ENCODE data around the gene PRIMA1.

Gene PRIMA1

GRCh38 chr14:93686268-93686667 lies 102.0 kb downstream of the PRIMA1 start:
- Mint-ChIP-seq H3K4me1 (no peaks in the 10 kb centered on the region), H3K4me3 (no peak overlapping the region), H3K36me3 (ENCODE audit: insufficient read depth) (no peaks in the 10 kb centered on the region), H3K27me3 (peaks cover 76% of the 10 kb centered on the region), H3K9me3 (no peaks in the 10 kb centered on the region), H3K27ac (ENCODE audit: low read depth) (no peak overlapping the region)
- no peak for ATAC-seq (replicated peaks; ENCODE audit: extremely low read depth, poor library complexity, severe bottlenecking)
- DNase-seq (ENCODE audit: low spot score in 2 of 2) = no peak

- no peak overlapping the region for H3K27ac Mint-ChIP-seq (ENCODE audit: low read depth)
- H3K4me3 Mint-ChIP-seq = no peak overlapping the region
- ATAC-seq (replicated peaks; ENCODE audit: extremely low read depth, poor library complexity, severe bottlenecking) (no peak), DNase-seq (ENCODE audit: low spot score in 2 of 2) (no peak)
- peaks cover 1% of the 10 kb centered on the region for H3K36me3 Mint-ChIP-seq (ENCODE audit: insufficient read depth)
- H3K4me1 Mint-ChIP-seq = no peaks in the 10 kb centered on the region
- peaks cover 70% of the 10 kb centered on the region for H3K27me3 Mint-ChIP-seq
- H3K9me3 Mint-ChIP-seq = no peaks in the 10 kb centered on the region
Observed at GRCh38 chr14:93685121-93685895, 103.0 kb downstream of the PRIMA1 start.

GRCh38 chr14:93683226-93683625 lies 105.1 kb downstream of the PRIMA1 start:
- peaks cover 65% of the 10 kb centered on the region for H3K27me3 Mint-ChIP-seq
- no peak overlapping the region for H3K4me3 Mint-ChIP-seq
- H3K27ac Mint-ChIP-seq (ENCODE audit: low read depth) = no peak overlapping the region
- ATAC-seq (replicated peaks; ENCODE audit: extremely low read depth, poor library complexity, severe bottlenecking) (no peak), DNase-seq (ENCODE audit: low spot score in 2 of 2) (no peak)
- H3K4me1 Mint-ChIP-seq = no peaks in the 10 kb centered on the region
- H3K9me3 Mint-ChIP-seq = no peaks in the 10 kb centered on the region
- peaks cover 1% of the 10 kb centered on the region for H3K36me3 Mint-ChIP-seq (ENCODE audit: insufficient read depth)

GRCh38 chr14:93682459-93682858 lies 105.8 kb downstream of the PRIMA1 start:
- H3K36me3 Mint-ChIP-seq (ENCODE audit: insufficient read depth) = peaks cover 1% of the 10 kb centered on the region
- no peaks in the 10 kb centered on the region for H3K9me3 Mint-ChIP-seq
- no peak overlapping the region for H3K27ac Mint-ChIP-seq (ENCODE audit: low read depth)
- DNase-seq (ENCODE audit: low spot score in 2 of 2) = no peak
- H3K27me3 Mint-ChIP-seq = peaks cover 59% of the 10 kb centered on the region
- ATAC-seq (replicated peaks; ENCODE audit: extremely low read depth, poor library complexity, severe bottlenecking) = no peak
- no peak overlapping the region for H3K4me3 Mint-ChIP-seq
- no peaks in the 10 kb centered on the region for H3K4me1 Mint-ChIP-seq

GRCh38 chr14:93676416-93676958 lies 111.8 kb downstream of the PRIMA1 start:
- DNase-seq (ENCODE audit: low spot score in 2 of 2) (no peak), ATAC-seq (replicated peaks; ENCODE audit: extremely low read depth, poor library complexity, severe bottlenecking) (no peak)
- peaks cover 62% of the 10 kb centered on the region for H3K27me3 Mint-ChIP-seq
- no peaks in the 10 kb centered on the region for H3K4me1 Mint-ChIP-seq
- H3K9me3 Mint-ChIP-seq = no peaks in the 10 kb centered on the region
- no peak overlapping the region for H3K27ac Mint-ChIP-seq (ENCODE audit: low read depth)
- peaks cover 1% of the 10 kb centered on the region for H3K36me3 Mint-ChIP-seq (ENCODE audit: insufficient read depth)
- no peak overlapping the region for H3K4me3 Mint-ChIP-seq

- Mint-ChIP-seq H3K4me3 (no peak overlapping the region), H3K27ac (ENCODE audit: low read depth) (no peak overlapping the region), H3K9me3 (no peaks in the 10 kb centered on the region), H3K27me3 (peaks cover 64% of the 10 kb centered on the region), H3K4me1 (no peaks in the 10 kb centered on the region), H3K36me3 (ENCODE audit: insufficient read depth) (peaks cover 1% of the 10 kb centered on the region)
- ATAC-seq (replicated peaks; ENCODE audit: extremely low read depth, poor library complexity, severe bottlenecking) (no peak), DNase-seq (ENCODE audit: low spot score in 2 of 2) (no peak)
Observed at GRCh38 chr14:93675651-93676050, 112.6 kb downstream of the PRIMA1 start.

GRCh38 chr14:93674343-93674742 lies 113.9 kb downstream of the PRIMA1 start:
- H3K27me3 Mint-ChIP-seq = peaks cover 60% of the 10 kb centered on the region
- no peak for ATAC-seq (replicated peaks; ENCODE audit: extremely low read depth, poor library complexity, severe bottlenecking)
- no peaks in the 10 kb centered on the region for H3K9me3 Mint-ChIP-seq
- H3K27ac Mint-ChIP-seq (ENCODE audit: low read depth) = no peak overlapping the region
- H3K36me3 Mint-ChIP-seq (ENCODE audit: insufficient read depth) = no peaks in the 10 kb centered on the region
- H3K4me1 Mint-ChIP-seq = no peaks in the 10 kb centered on the region
- H3K4me3 Mint-ChIP-seq = no peak overlapping the region
- DNase-seq (ENCODE audit: low spot score in 2 of 2) = no peak

- Mint-ChIP-seq H3K36me3 (ENCODE audit: insufficient read depth) (no peaks in the 10 kb centered on the region), H3K9me3 (peaks cover 9% of the 10 kb centered on the region), H3K4me3 (no peak overlapping the region), H3K27me3 (peaks cover 65% of the 10 kb centered on the region), H3K4me1 (no peaks in the 10 kb centered on the region), H3K27ac (ENCODE audit: low read depth) (no peak overlapping the region)
- no peak for DNase-seq (ENCODE audit: low spot score in 2 of 2)
- no peak for ATAC-seq (replicated peaks; ENCODE audit: extremely low read depth, poor library complexity, severe bottlenecking)
Observed at GRCh38 chr14:93669632-93670031, 118.7 kb downstream of the PRIMA1 start.

All from central memory CD8-positive, alpha-beta T cell (primary cell).